Activated naive CD4-positive, alpha-beta T cell treated with anti-CD3 and anti-CD28 coated beads for 36 hours (primary cell): ENCODE measurements around the gene KCND3. TPM values are rescaled to one million over a fixed set of nuclear protein-coding genes. Genes with fewer than 3 reads are reported as not detected.

ENCODE experiments used
- CTCF ChIA-PET: fragments of 350-600 bp; sonication (Branson Sonifier 250); formaldehyde crosslinking; loops from one replicate; lab custom pipeline; 2021; ENCODE audit warnings: antibody characterized with exemption; lab: Charles Lee
- DNase-seq: peaks from one replicate; pipeline ENCODE4 v3.0.0-alpha.2; 2020
- H3K27ac Mint-ChIP-seq: one replicate; pipeline ENCODE4 v1.8.0; 2021; ENCODE audit warnings: mild to moderate bottlenecking, mixed read lengths
- H3K27me3 Mint-ChIP-seq: one replicate; pipeline ENCODE4 v1.8.0; 2021; ENCODE audit warnings: low read depth, mixed read lengths
- H3K36me3 Mint-ChIP-seq: one replicate; pipeline ENCODE4 v1.8.0; 2021; ENCODE audit warnings: low read depth, mixed read lengths
- H3K4me1 Mint-ChIP-seq: one replicate; pipeline ENCODE4 v1.8.0; 2021; ENCODE audit warnings: low read depth, mixed read lengths
- H3K4me3 Mint-ChIP-seq: one replicate; pipeline ENCODE4 v1.8.0; 2021; ENCODE audit warnings: mild to moderate bottlenecking, moderate library complexity, mixed read lengths
- H3K9me3 Mint-ChIP-seq: one replicate; pipeline ENCODE4 v1.8.0; 2021; ENCODE audit warnings: mixed read lengths
- intact Hi-C: fragments of 100-400 bp; cut with micrococcal nuclease; formaldehyde crosslinking; loops from one replicate; pipeline ENCODE4 v1.15.1; 2023
- total RNA-seq, 2 experiments: library from RNA; stranded (reverse); gene quantifications; one replicate each; pipeline ENCODE4 v1.2.3, GENCODE V29; 2021

Gene KCND3
- total RNA-seq, 2 experiments from 2014 or later: not detected

DNA sequence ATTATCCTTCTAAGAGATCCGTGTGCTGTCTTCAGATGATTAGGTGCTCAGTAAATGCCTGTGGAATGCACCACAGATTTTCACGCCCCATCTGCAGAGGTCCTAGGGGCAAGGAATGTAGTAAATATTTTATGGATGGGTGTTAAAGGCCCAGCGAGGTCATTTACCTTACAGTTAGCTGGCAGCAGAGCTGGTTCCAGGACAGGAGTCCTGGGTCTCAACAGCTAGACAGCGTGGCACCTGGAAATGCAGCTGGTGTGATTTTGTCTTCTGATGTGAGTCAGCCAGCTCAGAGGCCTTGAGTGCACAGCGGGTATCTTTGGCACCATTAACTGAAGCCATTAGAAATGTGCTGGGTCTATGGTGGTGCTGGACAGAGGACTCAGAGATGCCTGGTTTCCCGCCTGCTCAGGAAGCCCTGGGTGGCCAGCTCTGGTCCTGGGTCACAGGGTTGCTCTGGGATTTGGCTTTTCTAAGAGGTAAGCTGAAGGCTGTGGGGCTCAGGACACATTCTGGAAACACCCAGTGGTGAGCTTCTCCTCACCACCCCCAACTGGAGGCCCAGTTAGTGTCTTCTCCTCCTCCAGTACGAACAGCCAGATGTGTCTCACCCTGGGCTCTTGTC lies 168.2 kb downstream of the KCND3 start:
- no peaks in the 10 kb centered on the region for H3K4me1 Mint-ChIP-seq
- H3K36me3 Mint-ChIP-seq: no peaks in the 10 kb centered on the region
- DNase-seq: no peak
- H3K4me3 Mint-ChIP-seq: no peak overlapping the region
- H3K27ac Mint-ChIP-seq: no peak overlapping the region
- peaks cover 6% of the 10 kb centered on the region for H3K27me3 Mint-ChIP-seq
- peaks cover 2% of the 10 kb centered on the region for H3K9me3 Mint-ChIP-seq
- CTCF ChIA-PET: interaction anchor here (0.6 kb wide), 1 partner anchor 432 kb away, joined by 3 read pairs; no protein-coding TSS in a partner anchor
- intact Hi-C loops: no loop called here

DNA sequence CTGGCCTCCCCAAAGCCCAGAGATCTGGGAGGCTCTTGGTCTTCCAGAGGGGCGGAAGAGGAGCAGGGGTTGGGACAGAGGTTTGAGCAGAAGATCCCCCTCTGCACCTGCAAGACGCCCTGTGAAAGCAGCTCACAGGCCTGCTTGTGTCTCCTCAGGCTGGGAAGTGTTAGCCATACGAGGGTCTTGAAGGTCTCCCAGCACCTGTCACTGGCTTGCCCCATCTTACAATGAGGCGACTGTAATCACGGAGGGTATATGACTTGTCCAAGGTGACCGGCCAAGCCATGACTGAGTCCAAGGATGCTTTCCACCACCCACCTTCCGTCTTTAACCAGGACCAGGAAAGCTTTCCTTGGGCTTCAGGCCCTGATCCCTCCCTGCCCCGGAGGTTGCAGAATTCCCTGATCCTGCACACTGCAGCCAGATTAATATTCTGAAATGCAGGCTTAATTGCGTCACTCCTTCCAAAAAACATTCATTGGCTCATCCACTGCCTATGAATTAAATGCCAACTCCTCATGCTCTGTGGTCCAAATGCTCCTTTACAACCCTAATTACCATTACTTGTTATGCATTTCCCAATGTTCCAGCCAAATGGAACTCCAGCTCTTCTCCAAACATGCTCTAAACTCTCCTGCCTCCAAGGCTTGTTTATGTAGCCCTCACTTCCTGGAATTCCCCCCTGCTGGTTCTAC lies 169.8 kb downstream of the KCND3 start:
- Mint-ChIP-seq H3K27ac (no peak overlapping the region), H3K9me3 (peaks cover 1% of the 10 kb centered on the region), H3K27me3 (peaks cover 5% of the 10 kb centered on the region), H3K4me1 (no peaks in the 10 kb centered on the region), H3K4me3 (no peak overlapping the region), H3K36me3 (no peaks in the 10 kb centered on the region)
- CTCF ChIA-PET: no interaction called here
- intact Hi-C loops: no loop called here
- DNase-seq: no peak

GRCh38 chr1:111818546-111818945 lies 170.9 kb downstream of the KCND3 start:
- Mint-ChIP-seq H3K27ac (no peak overlapping the region), H3K9me3 (no peaks in the 10 kb centered on the region), H3K36me3 (no peaks in the 10 kb centered on the region), H3K27me3 (peaks cover 3% of the 10 kb centered on the region), H3K4me3 (no peak overlapping the region), H3K4me1 (no peaks in the 10 kb centered on the region)
- no peak for DNase-seq
- intact Hi-C loops: no loop called here
- CTCF ChIA-PET: no interaction called here

- intact Hi-C loops: no loop called here
- Mint-ChIP-seq H3K27me3 (peaks cover 3% of the 10 kb centered on the region), H3K4me1 (no peaks in the 10 kb centered on the region), H3K4me3 (no peak overlapping the region), H3K9me3 (no peaks in the 10 kb centered on the region), H3K36me3 (no peaks in the 10 kb centered on the region), H3K27ac (no peak overlapping the region)
- CTCF ChIA-PET: no interaction called here
- no peak for DNase-seq
These were observed 171.4 kb downstream of the KCND3 start for GRCh38 chr1:111818081-111818480.

DNA sequence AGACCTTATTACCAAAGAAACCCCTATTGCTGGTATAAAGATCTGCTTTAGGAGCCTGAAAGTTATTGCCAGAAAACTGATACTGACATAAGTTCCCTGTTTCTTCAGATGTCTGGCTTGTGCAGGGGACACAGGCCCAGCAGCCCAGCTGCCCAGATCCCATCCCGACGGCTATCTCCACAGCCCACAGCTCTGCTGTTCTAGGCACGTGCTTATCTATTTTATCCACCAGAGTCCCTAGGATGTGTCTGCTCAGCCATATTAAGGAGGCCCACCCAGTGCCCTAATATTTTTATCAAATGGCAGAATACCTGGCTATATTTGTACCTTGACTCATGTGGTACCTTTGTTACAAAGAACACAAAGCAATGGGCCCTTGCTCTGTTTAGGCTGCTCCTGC lies 174.8 kb downstream of the KCND3 start:
- intact Hi-C loops: no loop called here
- H3K27ac Mint-ChIP-seq: no peak overlapping the region
- H3K4me1 Mint-ChIP-seq: no peaks in the 10 kb centered on the region
- H3K27me3 Mint-ChIP-seq: no peaks in the 10 kb centered on the region
- no peaks in the 10 kb centered on the region for H3K9me3 Mint-ChIP-seq
- no peaks in the 10 kb centered on the region for H3K36me3 Mint-ChIP-seq
- no peak for DNase-seq
- H3K4me3 Mint-ChIP-seq: no peak overlapping the region
- CTCF ChIA-PET: no interaction called here

DNA sequence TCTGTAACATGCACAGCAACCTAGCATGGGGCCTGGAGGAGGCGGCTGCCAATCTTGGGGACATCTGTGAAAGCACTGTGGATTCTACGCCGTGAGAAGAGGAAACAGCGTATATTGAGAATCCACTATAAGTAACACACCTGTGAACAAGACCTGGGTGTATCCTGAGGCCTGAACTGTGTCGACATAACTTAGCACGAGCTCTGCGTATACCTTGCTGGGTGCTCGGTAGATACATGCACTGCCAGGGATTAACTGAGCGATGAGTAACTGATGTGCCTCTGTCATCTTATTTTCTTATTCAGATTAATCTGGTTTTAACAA lies 175.2 kb downstream of the KCND3 start:
- no peaks in the 10 kb centered on the region for H3K4me1 Mint-ChIP-seq
- no peaks in the 10 kb centered on the region for H3K36me3 Mint-ChIP-seq
- intact Hi-C loops: no loop called here
- CTCF ChIA-PET: interaction anchor here (0.7 to 1.3 kb wide), 3 partner anchors 14 to 332 kb away, joined by 3 read pairs; no protein-coding TSS in a partner anchor
- H3K27me3 Mint-ChIP-seq: no peaks in the 10 kb centered on the region
- H3K27ac Mint-ChIP-seq: no peak overlapping the region
- DNase-seq: no peak
- H3K4me3 Mint-ChIP-seq: no peak overlapping the region
- H3K9me3 Mint-ChIP-seq: no peaks in the 10 kb centered on the region

GRCh38 chr1:111813440-111814304 lies 175.8 kb downstream of the KCND3 start:
- Mint-ChIP-seq H3K4me3 (no peak overlapping the region), H3K27me3 (no peaks in the 10 kb centered on the region), H3K27ac (no peak overlapping the region), H3K9me3 (no peaks in the 10 kb centered on the region), H3K36me3 (no peaks in the 10 kb centered on the region), H3K4me1 (no peaks in the 10 kb centered on the region)
- intact Hi-C loops: no loop called here
- DNase-seq: no peak
- CTCF ChIA-PET: interaction anchor here (0.6 to 1.3 kb wide), 5 partner anchors 10 to 345 kb away, joined by 3 to 4 read pairs (median 3); no protein-coding TSS in a partner anchor

DNA sequence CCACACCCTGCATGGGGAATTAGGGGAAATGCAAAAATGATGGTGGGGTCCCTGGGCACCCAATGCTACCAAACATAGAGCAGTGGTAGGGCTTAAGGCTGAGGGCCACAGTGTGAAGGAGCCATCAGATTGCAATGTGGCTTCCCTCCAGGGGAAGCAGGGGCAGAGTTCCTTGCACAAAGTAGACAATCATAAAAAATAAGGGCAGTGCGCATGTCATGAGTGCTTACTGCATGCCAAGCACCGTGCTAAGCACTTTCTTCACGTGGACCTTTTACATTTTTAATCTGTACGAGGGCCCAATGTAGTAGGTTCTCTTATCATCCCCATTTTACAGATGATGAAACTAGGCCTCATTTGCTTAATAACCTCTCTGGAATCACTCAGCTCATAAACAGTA lies 177.2 kb downstream of the KCND3 start:
- no peak overlapping the region for H3K4me3 Mint-ChIP-seq
- no peaks in the 10 kb centered on the region for H3K9me3 Mint-ChIP-seq
- no peaks in the 10 kb centered on the region for H3K4me1 Mint-ChIP-seq
- H3K36me3 Mint-ChIP-seq: no peaks in the 10 kb centered on the region
- intact Hi-C loops: no loop called here
- no peaks in the 10 kb centered on the region for H3K27me3 Mint-ChIP-seq
- no peak overlapping the region for H3K27ac Mint-ChIP-seq
- DNase-seq: no peak
- CTCF ChIA-PET: no interaction called here

GRCh38 chr1:111811891-111812290 lies 177.6 kb downstream of the KCND3 start:
- intact Hi-C loops: no loop called here
- Mint-ChIP-seq H3K27ac (no peak overlapping the region), H3K9me3 (no peaks in the 10 kb centered on the region), H3K4me3 (no peak overlapping the region), H3K36me3 (no peaks in the 10 kb centered on the region), H3K27me3 (no peaks in the 10 kb centered on the region), H3K4me1 (no peaks in the 10 kb centered on the region)
- CTCF ChIA-PET: no interaction called here
- DNase-seq: no peak

- H3K27ac Mint-ChIP-seq: no peak overlapping the region
- no peak for DNase-seq
- no peaks in the 10 kb centered on the region for H3K4me1 Mint-ChIP-seq
- H3K9me3 Mint-ChIP-seq: no peaks in the 10 kb centered on the region
- intact Hi-C loops: no loop called here
- no peaks in the 10 kb centered on the region for H3K36me3 Mint-ChIP-seq
- H3K27me3 Mint-ChIP-seq: no peaks in the 10 kb centered on the region
- no peak overlapping the region for H3K4me3 Mint-ChIP-seq
- CTCF ChIA-PET: no interaction called here
These were observed 184.2 kb downstream of the KCND3 start for GRCh38 chr1:111805251-111805650.

GRCh38 chr1:111804776-111805175 lies 184.7 kb downstream of the KCND3 start:
- CTCF ChIA-PET: no interaction called here
- intact Hi-C loops: no loop called here
- Mint-ChIP-seq H3K27ac (no peak overlapping the region), H3K36me3 (no peaks in the 10 kb centered on the region), H3K4me1 (no peaks in the 10 kb centered on the region), H3K4me3 (no peak overlapping the region), H3K9me3 (no peaks in the 10 kb centered on the region), H3K27me3 (no peaks in the 10 kb centered on the region)
- no peak for DNase-seq

- DNase-seq: no peak
- CTCF ChIA-PET: interaction anchor here (0.6 kb wide), 1 partner anchor 522 kb away, joined by 3 read pairs; no protein-coding TSS in a partner anchor
- intact Hi-C loops: no loop called here
- Mint-ChIP-seq H3K4me1 (no peaks in the 10 kb centered on the region), H3K27ac (no peak overlapping the region), H3K9me3 (no peaks in the 10 kb centered on the region), H3K36me3 (no peaks in the 10 kb centered on the region), H3K4me3 (no peak overlapping the region), H3K27me3 (peaks cover 3% of the 10 kb centered on the region)
These were observed 185.5 kb downstream of the KCND3 start for GRCh38 chr1:111803951-111804350.
